ENCODE measurements around the gene TBX18. TPM values are rescaled to one million over a fixed set of nuclear protein-coding genes. Genes with fewer than 3 reads are reported as not detected.
A peak's percentile ranks its signal among the peaks of the same experiment; 100 is the strongest.

TBX18 gene
- 5.5 TPM for total RNA-seq
- long read RNA-seq, full-length matches to known transcripts: 1 of 2 reads
- long read RNA-seq, partial matches to known transcripts: 0 of 2 reads
- long read RNA-seq, other reads (novel, unspliced or antisense): 1 of 2 reads

GRCh38 chr6:84764332-84765049 lies at the start of gene TBX18:
TBX18 (minus strand) TSS chr6:84764598; CDS start chr6:84764181, 417 bp downstream.
- DNase-seq (peak; percentile 95), ATAC-seq (ENCODE audit: poor library complexity) (peak; percentile 90)
- intact Hi-C loops (cut with DNase I): no loop called here

- no peak for DNase-seq
- ATAC-seq (ENCODE audit: poor library complexity): no peak
- intact Hi-C loops (cut with DNase I): no loop called here
Observed at GRCh38 chr6:84811351-84811750, 47.0 kb upstream of the TBX18 start.

GRCh38 chr6:84809455-84809854 lies 45.1 kb upstream of the TBX18 start:
- ATAC-seq (ENCODE audit: poor library complexity): no peak
- intact Hi-C loops (cut with DNase I): no loop called here
- DNase-seq: no peak

GRCh38 chr6:84808491-84809061 lies 44.2 kb upstream of the TBX18 start:
- intact Hi-C loops (cut with DNase I): no loop called here

GRCh38 chr6:84805145-84805544 lies 40.7 kb upstream of the TBX18 start:
- no peak for ATAC-seq (ENCODE audit: poor library complexity)
- no peak for DNase-seq

More at GRCh38 chr6:84808491-84809061, 44.2 kb upstream of the TBX18 start:
- DNase-seq (no peak), ATAC-seq (ENCODE audit: poor library complexity) (no peak)

GRCh38 chr6:84804720-84805119 lies 40.3 kb upstream of the TBX18 start:
- DNase-seq (no peak), ATAC-seq (ENCODE audit: poor library complexity) (no peak)
- intact Hi-C loops (cut with DNase I): no loop called here

More at GRCh38 chr6:84805145-84805544, 40.7 kb upstream of the TBX18 start:
- intact Hi-C loops (cut with DNase I): no loop called here

- intact Hi-C loops (cut with DNase I): no loop called here
- no peak for DNase-seq
- ATAC-seq (ENCODE audit: poor library complexity): no peak
Observed at GRCh38 chr6:84801250-84801649, 36.9 kb upstream of the TBX18 start.

- ATAC-seq (ENCODE audit: poor library complexity) (no peak), DNase-seq (no peak)
- intact Hi-C loops (cut with DNase I): no loop called here
Observed at GRCh38 chr6:84798257-84798656, 33.9 kb upstream of the TBX18 start.

GRCh38 chr6:84796343-84796742 lies 31.9 kb upstream of the TBX18 start:
- ATAC-seq (ENCODE audit: poor library complexity): no peak
- no peak for DNase-seq
- intact Hi-C loops (cut with DNase I): no loop called here

GRCh38 chr6:84791927-84792326 lies 27.5 kb upstream of the TBX18 start:
- intact Hi-C loops (cut with DNase I): no loop called here
- no peak for ATAC-seq (ENCODE audit: poor library complexity)
- no peak for DNase-seq

- intact Hi-C loops (cut with DNase I): no loop called here
- DNase-seq (no peak), ATAC-seq (ENCODE audit: poor library complexity) (no peak)
Observed at GRCh38 chr6:84791233-84791632, 26.8 kb upstream of the TBX18 start.

- no peak for ATAC-seq (ENCODE audit: poor library complexity)
- DNase-seq: no peak
- intact Hi-C loops (cut with DNase I): no loop called here
Observed at GRCh38 chr6:84789170-84789569, 24.8 kb upstream of the TBX18 start.

- intact Hi-C loops (cut with DNase I): no loop called here
- no peak for ATAC-seq (ENCODE audit: poor library complexity)
- no peak for DNase-seq
Observed at GRCh38 chr6:84788689-84789088, 24.3 kb upstream of the TBX18 start.

- no peak for ATAC-seq (ENCODE audit: poor library complexity)
- no peak for DNase-seq
- intact Hi-C loops (cut with DNase I): no loop called here
Observed at GRCh38 chr6:84785671-84786070, 21.3 kb upstream of the TBX18 start.

GRCh38 chr6:84779917-84780316 lies 15.5 kb upstream of the TBX18 start:
- intact Hi-C loops (cut with DNase I): no loop called here
- ATAC-seq (ENCODE audit: poor library complexity) (no peak), DNase-seq (no peak)

GRCh38 chr6:84779380-84779779 lies 15.0 kb upstream of the TBX18 start:
- DNase-seq (no peak), ATAC-seq (ENCODE audit: poor library complexity) (no peak)
- intact Hi-C loops (cut with DNase I): no loop called here

- DNase-seq: no peak
- ATAC-seq (ENCODE audit: poor library complexity): no peak
- intact Hi-C loops (cut with DNase I): no loop called here
Observed at GRCh38 chr6:84777888-84778287, 13.5 kb upstream of the TBX18 start.

- ATAC-seq (ENCODE audit: poor library complexity) (no peak), DNase-seq (no peak)
- intact Hi-C loops (cut with DNase I): no loop called here
Observed at GRCh38 chr6:84776392-84776791, 12.0 kb upstream of the TBX18 start.

GRCh38 chr6:84775751-84776150 lies 11.4 kb upstream of the TBX18 start:
- DNase-seq (no peak), ATAC-seq (ENCODE audit: poor library complexity) (no peak)
- intact Hi-C loops (cut with DNase I): no loop called here

- intact Hi-C loops (cut with DNase I): no loop called here
- ATAC-seq (ENCODE audit: poor library complexity) (no peak), DNase-seq (no peak)
Observed at GRCh38 chr6:84774985-84775284, 10.5 kb upstream of the TBX18 start.

Measured in Right ventricle myocardium superior (tissue), 1 donor.